Measurements from ENCODE around the gene EFCAB14.
"Not testable (repeated sequence)": the region's sequence is repeated elsewhere in the genome, so short reads cannot be mapped to it uniquely, and the experiment has no call there.

Gene EFCAB14

GRCh38 chr1:46670134-46670533 lies 48.8 kb downstream of the EFCAB14 start:
- H3K36me3 ChIP-seq (replicated peaks; ENCODE audit: low read depth, low read length): no peaks in the 10 kb centered on the region
- H3K27me3 ChIP-seq (ENCODE audit: low read depth, low read length): no peaks in the 10 kb centered on the region
- H2AFZ ChIP-seq (ENCODE audit: low read depth, low read length): no peak overlapping the region
- no peaks in the 10 kb centered on the region for H4K20me1 ChIP-seq (ENCODE audit: insufficient read depth, low read length)
- no peaks in the 10 kb centered on the region for H3K9me3 ChIP-seq (ENCODE audit: insufficient read depth, low read length)
- H3K4me2 ChIP-seq (ENCODE audit: low read length): no peak overlapping the region
- peaks cover 13% of the 10 kb centered on the region for H3K79me2 ChIP-seq (ENCODE audit: low read length)
- TF ChIP-seq CTCF (IDR thresholded peaks at IDR 0.05; ENCODE audit: low read depth, low read length) (no peak), EZH2phosphoT487 (IDR thresholded peaks at IDR 0.05; ENCODE audit: low read depth) (no peak)
- H3K4me3 ChIP-seq (ENCODE audit: low read length): no peak overlapping the region
- no peak overlapping the region for H3K27ac ChIP-seq (ENCODE audit: low read length)
- no peak overlapping the region for H3K9ac ChIP-seq (ENCODE audit: low read length)
- H3K4me1 ChIP-seq (ENCODE audit: low read length): peaks cover 9% of the 10 kb centered on the region

GRCh38 chr1:46667782-46668760 lies 50.8 kb downstream of the EFCAB14 start, which contains the start of gene ATPAF1:
Gene ATPAF1, minus strand, starts transcription at chr1:46668364. Its CDS starts 42 bp downstream, at chr1:46668322.
- Histone ChIP-seq H2AFZ (ENCODE audit: low read depth, low read length) (peak within 1 kb of the TSS; percentile 97), H3K9me3 (ENCODE audit: insufficient read depth, low read length) (no peaks in the 10 kb centered on the region), H4K20me1 (ENCODE audit: insufficient read depth, low read length) (no peaks in the 10 kb centered on the region), H3K4me3 (ENCODE audit: low read length) (peak within 1 kb of the TSS; percentile 93), H3K4me1 (ENCODE audit: low read length) (peaks cover 9% of the 10 kb centered on the region), H3K4me2 (ENCODE audit: low read length) (peak within 1 kb of the TSS; percentile 95), H3K9ac (ENCODE audit: low read length) (peak within 1 kb of the TSS; percentile 81), H3K36me3 (replicated peaks; ENCODE audit: low read depth, low read length) (peaks cover 2% of the 10 kb centered on the region), H3K27me3 (ENCODE audit: low read depth, low read length) (no peaks in the 10 kb centered on the region), H3K79me2 (ENCODE audit: low read length) (peaks cover 13% of the 10 kb centered on the region), H3K27ac (ENCODE audit: low read length) (0 out of 2 replicates have a peak within 1 kb of the TSS, but pooled peaks have one; percentile 13)
- TF ChIP-seq EZH2phosphoT487 (IDR thresholded peaks at IDR 0.05; ENCODE audit: low read depth) (no peak), CTCF (IDR thresholded peaks at IDR 0.05; ENCODE audit: low read depth, low read length) (no peak)

GRCh38 chr1:46665983-46666382 lies 52.9 kb downstream of the EFCAB14 start:
- no peak overlapping the region for H3K4me2 ChIP-seq (ENCODE audit: low read length)
- no peaks in the 10 kb centered on the region for H3K27me3 ChIP-seq (ENCODE audit: low read depth, low read length)
- peaks cover 9% of the 10 kb centered on the region for H3K4me1 ChIP-seq (ENCODE audit: low read length)
- peaks cover 13% of the 10 kb centered on the region for H3K79me2 ChIP-seq (ENCODE audit: low read length)
- no peak overlapping the region for H2AFZ ChIP-seq (ENCODE audit: low read depth, low read length)
- no peak overlapping the region for H3K4me3 ChIP-seq (ENCODE audit: low read length)
- H3K36me3 ChIP-seq (replicated peaks; ENCODE audit: low read depth, low read length): peaks cover 2% of the 10 kb centered on the region
- no peaks in the 10 kb centered on the region for H4K20me1 ChIP-seq (ENCODE audit: insufficient read depth, low read length)
- no peak overlapping the region for H3K27ac ChIP-seq (ENCODE audit: low read length)
- no peak overlapping the region for H3K9ac ChIP-seq (ENCODE audit: low read length)
- no peak for TF ChIP-seq EZH2phosphoT487 (IDR thresholded peaks at IDR 0.05; ENCODE audit: low read depth)
- no peaks in the 10 kb centered on the region for H3K9me3 ChIP-seq (ENCODE audit: insufficient read depth, low read length)

DNA sequence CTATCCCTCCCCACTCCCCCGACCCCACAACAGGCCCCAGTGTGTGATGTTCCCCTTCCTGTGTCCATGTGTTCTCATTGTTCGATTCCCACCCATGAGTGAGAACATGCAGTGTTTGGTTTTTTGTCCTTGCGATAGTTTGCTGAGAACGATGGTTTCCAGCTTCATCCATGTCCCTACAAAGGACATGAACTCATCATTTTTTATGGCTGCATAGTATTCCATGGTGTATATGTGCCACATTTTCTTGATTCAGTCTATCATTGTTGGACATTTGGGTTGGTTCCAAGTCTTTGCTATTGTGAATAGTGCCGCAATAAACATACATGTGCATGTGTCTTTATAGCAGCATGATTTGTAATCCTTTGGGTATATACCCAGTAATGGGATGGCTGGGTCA lies 56.0 kb downstream of the EFCAB14 start:
- H3K36me3 ChIP-seq (replicated peaks; ENCODE audit: low read depth, low read length); H3K27me3 ChIP-seq (ENCODE audit: low read depth, low read length); H4K20me1 ChIP-seq (ENCODE audit: insufficient read depth, low read length); H3K4me1 ChIP-seq (ENCODE audit: low read length); H3K9me3 ChIP-seq (ENCODE audit: insufficient read depth, low read length); H3K27ac ChIP-seq (ENCODE audit: low read length); H3K9ac ChIP-seq (ENCODE audit: low read length); H3K4me3 ChIP-seq (ENCODE audit: low read length); H2AFZ ChIP-seq (ENCODE audit: low read depth, low read length); H3K4me2 ChIP-seq (ENCODE audit: low read length): not testable (repeated sequence)
- H3K79me2 ChIP-seq (ENCODE audit: low read length): peaks cover 13% of the 10 kb centered on the region

DNA sequence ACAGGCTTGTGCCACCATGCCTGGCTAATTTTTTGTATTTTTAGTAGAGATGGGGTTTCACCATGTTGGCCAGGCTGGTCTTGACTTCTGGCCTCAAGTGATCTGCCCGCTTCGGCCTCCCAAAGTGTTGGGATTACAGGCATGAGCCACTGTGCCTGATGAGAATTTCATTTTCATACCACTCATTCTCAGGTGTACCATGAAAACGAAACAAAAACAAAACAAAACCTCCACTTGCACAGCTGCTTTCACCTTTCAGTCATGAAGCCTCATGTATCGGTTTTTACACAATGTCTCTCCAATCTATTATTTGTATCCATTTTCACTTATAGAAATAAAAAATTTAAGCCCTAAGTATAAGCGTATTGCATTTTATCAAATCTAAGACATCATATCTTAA lies 58.8 kb downstream of the EFCAB14 start:
- H3K36me3 ChIP-seq (replicated peaks; ENCODE audit: low read depth, low read length): peaks cover 12% of the 10 kb centered on the region
- H3K4me2 ChIP-seq (ENCODE audit: low read length); H4K20me1 ChIP-seq (ENCODE audit: insufficient read depth, low read length): not testable (repeated sequence)

More for the DNA sequence above, 58.8 kb downstream of the EFCAB14 start:
- not testable (repeated sequence) for H3K79me2 ChIP-seq (ENCODE audit: low read length); H3K27ac ChIP-seq (ENCODE audit: low read length); H2AFZ ChIP-seq (ENCODE audit: low read depth, low read length); H3K9ac ChIP-seq (ENCODE audit: low read length); H3K9me3 ChIP-seq (ENCODE audit: insufficient read depth, low read length); H3K27me3 ChIP-seq (ENCODE audit: low read depth, low read length); H3K4me3 ChIP-seq (ENCODE audit: low read length); H3K4me1 ChIP-seq (ENCODE audit: low read length)

Measured in OCI-LY3 (cell line).